Activated CD4-positive, alpha-beta T cell treated with anti-CD3 and anti-CD28 coated beads, Interleukin-2, Interleukin-4, amounts not matched to agents 100 ng/mL and 50 ng/mL, durations not matched to agents 16 hours and 8 hours (primary cell): ENCODE measurements around the gene KANSL1L.

Experiments
- DNase-seq: peaks from one replicate; pipeline ENCODE4 v3.0.0-alpha.2; 2020; ENCODE audit warnings: low spot score

Gene KANSL1L

GRCh38 chr2:210000464-210001324 lies 170.5 kb downstream of the KANSL1L start:
- no peak for DNase-seq

- no peak for DNase-seq
Observed at GRCh38 chr2:209998596-209998995, 172.6 kb downstream of the KANSL1L start.

DNA sequence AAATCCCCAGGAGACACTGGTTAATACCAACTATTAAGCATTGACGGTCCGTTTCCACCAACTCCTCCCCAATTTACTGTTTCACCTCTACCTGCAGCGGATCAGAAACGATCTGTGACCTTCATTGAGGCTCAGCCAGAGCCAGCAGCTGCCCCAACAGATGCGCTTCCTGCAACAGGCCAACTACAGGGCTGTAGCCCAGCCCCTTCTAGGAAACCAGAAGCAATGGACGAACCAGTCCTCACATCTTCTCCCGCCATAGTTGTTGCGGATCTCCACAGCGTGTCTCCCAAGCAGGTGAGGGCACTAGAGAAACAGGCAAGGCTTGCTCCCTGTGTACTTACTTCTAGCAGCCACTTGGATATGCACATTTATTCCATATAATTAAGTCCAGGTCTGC lies 177.2 kb downstream of the KANSL1L start:
- DNase-seq: no peak

- DNase-seq: no peak
Observed at GRCh38 chr2:209990838-209991237, 180.4 kb downstream of the KANSL1L start.

- no peak for DNase-seq
Observed at GRCh38 chr2:209988010-209988409, 183.2 kb downstream of the KANSL1L start.

- DNase-seq: no peak
Observed at GRCh38 chr2:209986415-209986814, 184.8 kb downstream of the KANSL1L start.

GRCh38 chr2:209985874-209986273 lies 185.3 kb downstream of the KANSL1L start:
- no peak for DNase-seq

GRCh38 chr2:209984291-209984690 lies 186.9 kb downstream of the KANSL1L start:
- no peak for DNase-seq

GRCh38 chr2:209977386-209978239 lies 193.6 kb downstream of the KANSL1L start:
- peak; percentile 23 for DNase-seq

DNA sequence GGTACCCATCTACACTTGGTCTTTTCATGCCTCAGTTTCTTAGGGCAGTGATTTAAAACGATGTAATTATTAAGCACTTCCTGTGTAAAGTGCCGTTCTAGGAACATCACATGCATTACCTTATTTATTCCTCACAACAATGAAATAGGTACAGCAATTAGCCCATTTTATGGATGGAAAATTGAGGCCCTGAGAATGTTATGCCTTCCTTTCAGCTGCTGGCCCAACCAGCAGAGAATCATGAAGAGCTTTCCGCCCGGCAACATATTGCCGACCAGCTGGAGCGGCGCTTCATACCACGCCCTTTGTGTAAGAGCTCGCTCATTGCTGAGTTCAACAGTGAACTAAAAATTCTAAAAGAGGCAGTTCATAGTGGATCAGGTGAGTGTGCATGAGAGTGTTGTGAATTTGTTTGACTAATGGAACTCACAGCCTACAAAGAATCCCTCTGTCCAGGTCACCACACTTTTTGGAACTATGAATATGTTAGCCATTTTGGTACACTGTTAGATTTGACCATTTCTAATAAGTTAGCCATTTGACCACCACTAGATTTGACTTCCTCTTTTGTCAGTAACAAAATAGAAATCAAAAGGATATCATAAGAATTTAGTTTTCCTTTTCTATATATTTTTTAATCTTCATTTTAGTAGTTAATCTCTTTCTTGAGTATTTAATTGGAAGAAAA lies 194.4 kb downstream of the KANSL1L start:
- DNase-seq: no peak

GRCh38 chr2:209974576-209974975 lies 196.6 kb downstream of the KANSL1L start:
- no peak for DNase-seq

- DNase-seq: no peak
Observed at GRCh38 chr2:209973328-209973727, 197.9 kb downstream of the KANSL1L start.
